Activated CD8-positive, alpha-beta memory T cell treated with anti-CD3 and anti-CD28 coated beads for 36 hours (primary cell): ENCODE data around the gene PTPRN2. TPM values are rescaled to one million over a fixed set of nuclear protein-coding genes. Genes with fewer than 3 reads are reported as not detected.
"Not testable (repeated sequence)": the region's sequence is repeated elsewhere in the genome, so short reads cannot be mapped to it uniquely, and the experiment has no call there.

Experiments used
- CTCF ChIA-PET: fragments of 350-600 bp; sonication (Branson Sonifier 250); formaldehyde crosslinking; loops from one replicate; lab custom pipeline; 2021; ENCODE audit warnings: antibody characterized with exemption; lab: Charles Lee
- POLR2A ChIA-PET: fragments of 350-600 bp; sonication (Branson Sonifier 250); formaldehyde crosslinking; loops from one replicate; lab custom pipeline; 2021; ENCODE audit warnings: antibody characterized with exemption; lab: Charles Lee
- total RNA-seq, 2 experiments: library from RNA; stranded (reverse); gene quantifications; one replicate each; pipeline ENCODE4 v1.2.3, GENCODE V29; 2021

PTPRN2 gene
- total RNA-seq, 2 experiments from 2014 or later: 0.36 to 0.44 TPM

GRCh38 chr7:157995815-157996214, 591.8 kb downstream of the PTPRN2 start:
- POLR2A ChIA-PET: no interaction called here

DNA sequence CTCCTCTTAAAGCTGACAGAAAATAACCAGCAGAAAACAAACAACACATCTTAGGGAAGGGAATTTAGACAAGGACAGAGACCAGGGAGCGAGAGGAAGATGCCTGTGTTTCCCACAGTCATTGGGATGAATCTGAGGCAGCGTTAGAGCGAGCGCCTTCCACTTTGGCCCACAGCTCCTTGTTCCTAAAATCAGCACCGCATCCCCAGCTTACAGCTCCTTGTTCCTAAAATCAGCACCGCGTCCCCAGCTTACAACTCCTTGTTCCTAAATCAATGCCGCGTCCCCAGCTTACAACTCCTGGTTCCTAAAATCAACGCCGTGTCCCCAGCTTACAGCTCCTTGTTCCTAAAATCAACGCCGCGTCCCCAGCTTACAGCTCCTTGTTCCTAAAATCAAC, 593.3 kb downstream of the PTPRN2 start:
- CTCF ChIA-PET: no interaction called here
- POLR2A ChIA-PET: no interaction called here

More at GRCh38 chr7:157995815-157996214, 591.8 kb downstream of the PTPRN2 start:
- CTCF ChIA-PET: no interaction called here

DNA sequence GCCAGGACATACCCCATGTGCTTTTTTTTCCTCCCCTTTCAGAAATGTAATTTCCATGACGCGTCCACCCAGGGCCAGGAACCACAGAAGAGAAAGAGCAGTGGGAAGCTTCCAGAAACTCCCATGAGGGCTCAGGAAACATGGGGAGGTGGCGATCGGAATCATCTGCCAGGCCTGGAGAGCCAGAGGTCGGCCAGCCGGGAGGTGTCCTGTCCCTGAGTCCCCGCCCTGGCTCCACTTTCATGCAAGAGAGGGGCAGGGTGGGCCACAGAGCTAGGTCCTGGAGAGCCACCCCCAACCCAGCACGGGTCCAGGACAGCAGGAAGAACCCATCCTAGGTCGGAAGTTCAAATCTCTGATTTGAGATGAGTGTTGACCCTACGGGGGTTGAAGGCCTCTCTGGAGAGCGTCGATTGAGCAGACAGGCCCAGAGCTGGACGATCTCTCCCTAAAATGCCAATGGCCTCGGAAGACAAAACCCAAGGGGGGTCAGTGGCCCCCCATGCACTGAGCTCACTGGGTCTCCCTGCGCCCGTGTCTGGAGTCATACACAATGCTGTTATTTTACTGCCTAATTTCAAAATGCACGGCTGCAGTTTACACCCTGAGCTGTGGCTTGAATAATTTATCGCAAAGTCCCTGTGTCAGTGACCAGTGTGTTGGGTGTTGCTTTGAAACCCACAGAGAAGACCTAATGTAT, 594.1 kb downstream of the PTPRN2 start:
- ChIA-PET CTCF (no interaction called here), POLR2A (no interaction called here)

- CTCF ChIA-PET: no interaction called here
- POLR2A ChIA-PET: no interaction called here
Observed at GRCh38 chr7:157992511-157993160, 595.0 kb downstream of the PTPRN2 start.

DNA sequence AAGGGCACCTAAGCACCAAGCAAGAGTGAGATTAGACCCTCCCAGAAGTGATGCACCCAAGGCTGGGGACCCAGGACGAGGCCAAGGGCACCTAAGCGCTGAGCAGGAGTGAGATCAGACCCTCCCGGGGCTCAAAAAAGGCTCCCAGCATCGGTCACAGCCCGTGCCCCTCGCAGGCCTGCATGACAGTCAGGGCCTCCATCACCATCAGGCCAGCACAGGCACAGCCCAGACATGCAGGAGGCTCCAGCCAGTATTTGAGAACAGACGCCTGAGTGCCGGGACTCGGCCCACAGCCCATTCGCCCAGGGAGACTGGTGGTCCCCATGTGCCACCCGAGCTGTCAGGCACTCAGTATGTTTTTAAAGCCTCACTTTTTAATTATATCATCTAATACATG, 595.9 kb downstream of the PTPRN2 start:
- CTCF ChIA-PET: no interaction called here
- POLR2A ChIA-PET: no interaction called here

GRCh38 chr7:157991351-157991750, 596.3 kb downstream of the PTPRN2 start:
- CTCF ChIA-PET: no interaction called here

GRCh38 chr7:157990881-157991250, 596.8 kb downstream of the PTPRN2 start:
- CTCF ChIA-PET: no interaction called here
- POLR2A ChIA-PET: no interaction called here

More at GRCh38 chr7:157991351-157991750, 596.3 kb downstream of the PTPRN2 start:
- POLR2A ChIA-PET: no interaction called here

DNA sequence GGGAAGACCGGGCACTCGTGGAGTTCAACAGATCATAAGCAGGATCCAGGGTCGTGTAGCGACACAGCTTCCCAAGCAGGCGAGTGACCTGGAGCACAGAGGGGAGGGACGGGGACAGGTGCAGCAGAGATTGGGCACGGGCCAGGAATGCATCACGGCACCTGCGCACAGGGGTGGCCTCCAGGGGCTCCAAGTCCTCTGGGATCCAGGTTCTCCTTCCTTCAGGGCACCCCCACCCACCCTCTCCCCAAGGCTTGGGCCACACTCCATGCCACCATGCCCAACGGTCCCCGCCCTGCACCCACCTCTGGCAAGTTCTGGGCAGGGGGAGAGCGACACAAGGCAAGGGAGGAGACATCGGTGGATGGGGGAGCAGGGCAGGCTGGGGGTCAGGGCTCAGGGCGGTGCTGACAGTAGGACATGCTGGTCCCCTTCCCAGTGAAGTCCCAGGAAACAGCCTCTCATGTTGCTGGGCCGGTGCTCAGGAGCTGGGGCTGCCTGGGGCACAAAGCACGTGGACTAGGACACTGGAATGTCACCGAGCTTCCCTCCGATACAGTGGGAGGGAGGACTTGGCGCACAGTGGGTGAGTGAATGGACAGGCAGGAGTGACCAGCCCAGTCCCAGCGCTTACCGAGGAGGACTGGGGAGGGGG, 597.3 kb downstream of the PTPRN2 start:
- POLR2A ChIA-PET: no interaction called here
- CTCF ChIA-PET: no interaction called here

DNA sequence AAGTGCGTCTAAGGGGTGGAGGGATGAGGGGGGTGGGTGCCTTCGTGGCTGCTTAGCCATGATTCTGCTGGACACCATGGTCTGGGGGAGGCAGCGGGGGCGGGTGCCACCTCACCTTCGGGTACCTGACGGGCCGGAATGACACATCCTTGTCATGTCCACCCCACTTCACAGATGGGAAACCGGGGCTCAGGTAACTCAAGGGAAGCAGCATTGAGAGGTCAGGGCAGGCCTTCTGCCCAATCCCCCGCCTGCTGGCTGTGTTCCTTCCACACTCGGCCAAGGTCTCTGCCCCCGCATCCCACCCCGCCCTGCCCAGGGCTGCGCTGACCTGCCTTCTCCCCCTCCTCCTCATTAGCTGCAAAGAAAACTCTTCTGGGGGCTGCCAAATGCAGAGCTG, 598.0 kb downstream of the PTPRN2 start:
- ChIA-PET CTCF (no interaction called here), POLR2A (no interaction called here)

DNA sequence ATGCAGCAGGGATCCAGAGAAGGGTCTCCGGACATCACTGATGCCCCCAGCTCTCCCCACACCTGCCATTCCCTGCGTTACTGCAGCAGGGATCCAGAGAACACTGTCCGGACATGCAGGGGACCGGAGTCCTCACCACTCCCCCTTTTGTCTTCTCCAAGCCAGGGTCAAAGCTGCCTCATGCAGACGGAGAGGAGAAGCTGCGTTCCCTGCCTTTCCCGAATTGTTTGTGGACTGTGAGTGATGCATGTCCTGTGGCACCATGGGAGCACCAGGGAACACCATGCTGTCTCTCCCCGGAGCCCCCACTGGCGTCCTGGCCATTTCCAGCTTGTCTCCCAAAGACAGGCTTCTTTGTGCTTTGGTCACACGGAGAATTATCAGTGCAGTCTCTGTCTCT, 599.7 kb downstream of the PTPRN2 start:
- POLR2A ChIA-PET: no interaction called here
- CTCF ChIA-PET: no interaction called here

DNA sequence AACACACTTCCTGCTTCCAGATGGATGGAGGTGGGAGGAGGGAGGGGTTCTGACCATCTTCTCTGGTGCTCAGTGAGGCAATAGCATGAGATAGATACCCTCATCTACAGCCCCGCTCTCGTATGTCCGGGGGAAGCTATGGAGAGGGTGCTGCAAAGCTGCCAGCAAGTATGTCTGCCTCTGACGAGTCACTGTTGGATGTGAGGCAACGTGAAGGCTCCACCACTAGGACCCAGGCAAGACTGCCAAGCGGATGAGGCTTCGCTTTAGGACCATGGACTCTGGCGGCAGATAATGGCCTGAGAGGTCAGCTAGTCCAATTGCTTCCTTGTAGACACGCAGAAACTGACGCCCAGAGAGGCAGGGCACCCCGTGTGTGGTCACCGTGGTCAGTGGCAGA, 601.6 kb downstream of the PTPRN2 start:
- POLR2A ChIA-PET: no interaction called here

GRCh38 chr7:157985636-157986035, 602.0 kb downstream of the PTPRN2 start:
- CTCF ChIA-PET: no interaction called here
- POLR2A ChIA-PET: no interaction called here

More for the DNA sequence above, 601.6 kb downstream of the PTPRN2 start:
- CTCF ChIA-PET: no interaction called here

- POLR2A ChIA-PET: no interaction called here
- CTCF ChIA-PET: no interaction called here
Observed at GRCh38 chr7:157984423-157985163, 603.0 kb downstream of the PTPRN2 start.

DNA sequence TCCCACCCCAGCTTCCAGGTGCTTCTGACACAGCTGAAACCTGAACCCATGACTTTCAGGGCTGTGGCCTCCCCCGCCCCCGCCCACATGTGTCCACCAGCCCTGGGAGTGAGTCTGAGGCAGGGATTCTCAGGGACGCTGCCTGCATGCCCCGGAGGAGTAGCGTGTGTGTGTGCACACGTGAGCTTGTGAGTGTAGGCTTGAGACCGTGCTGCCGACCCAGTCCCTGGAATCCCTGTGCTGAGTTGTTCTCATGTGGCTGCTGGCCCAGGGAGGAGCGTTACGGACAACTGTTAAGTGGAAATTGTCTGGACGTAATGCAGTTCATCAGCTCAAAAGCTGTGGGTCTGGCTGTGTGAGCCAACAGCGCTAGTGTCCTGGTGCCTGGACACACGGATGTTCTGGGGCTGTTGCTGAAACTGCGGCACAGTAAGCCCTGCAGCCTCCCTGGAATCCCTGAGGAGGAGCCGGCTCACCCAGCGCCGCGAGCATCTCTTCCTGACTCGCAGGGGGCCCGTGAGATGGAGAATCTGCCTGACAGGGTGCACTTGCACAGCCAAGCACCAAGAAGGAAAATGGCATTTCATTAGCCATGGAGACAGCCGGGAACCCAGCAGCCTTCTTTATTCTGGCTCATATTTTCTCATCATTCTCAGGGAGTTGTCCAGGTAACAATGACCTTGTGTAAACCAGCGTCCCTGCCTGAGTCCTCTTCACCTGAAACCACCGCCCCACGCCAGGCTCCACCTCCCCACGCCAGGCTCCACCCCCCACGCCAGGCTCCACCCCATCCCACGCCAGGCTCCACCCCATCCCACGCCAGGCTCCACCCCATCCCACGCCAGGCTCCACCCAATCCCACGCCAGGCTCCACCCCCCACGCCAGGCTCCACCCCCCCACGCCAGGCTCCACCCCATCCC, 603.9 kb downstream of the PTPRN2 start:
- ChIA-PET CTCF (no interaction called here), POLR2A (no interaction called here)

DNA sequence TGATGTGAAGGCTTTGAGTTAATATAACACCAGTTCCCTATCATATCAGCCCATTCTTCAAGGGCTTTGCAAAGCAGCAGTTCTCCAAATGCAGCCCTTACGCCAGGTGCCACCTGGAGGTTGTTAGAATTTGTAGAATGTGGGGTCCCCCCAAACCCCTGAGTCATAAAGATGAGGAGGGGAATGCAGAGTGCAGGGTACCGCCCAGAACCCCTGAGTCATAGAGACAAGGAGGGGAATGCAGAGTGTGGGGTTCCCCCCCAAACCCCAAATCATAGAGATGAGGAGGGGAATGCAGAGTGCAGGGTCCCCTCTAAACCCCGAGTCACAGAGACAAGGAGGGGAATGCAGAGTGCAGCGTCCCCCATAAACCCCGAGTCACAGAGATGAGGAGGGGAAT, 605.8 kb downstream of the PTPRN2 start:
- ChIA-PET POLR2A (no interaction called here), CTCF (no interaction called here)

- ChIA-PET CTCF (no interaction called here), POLR2A (no interaction called here)
Observed at GRCh38 chr7:157980774-157981173, 606.8 kb downstream of the PTPRN2 start.

DNA sequence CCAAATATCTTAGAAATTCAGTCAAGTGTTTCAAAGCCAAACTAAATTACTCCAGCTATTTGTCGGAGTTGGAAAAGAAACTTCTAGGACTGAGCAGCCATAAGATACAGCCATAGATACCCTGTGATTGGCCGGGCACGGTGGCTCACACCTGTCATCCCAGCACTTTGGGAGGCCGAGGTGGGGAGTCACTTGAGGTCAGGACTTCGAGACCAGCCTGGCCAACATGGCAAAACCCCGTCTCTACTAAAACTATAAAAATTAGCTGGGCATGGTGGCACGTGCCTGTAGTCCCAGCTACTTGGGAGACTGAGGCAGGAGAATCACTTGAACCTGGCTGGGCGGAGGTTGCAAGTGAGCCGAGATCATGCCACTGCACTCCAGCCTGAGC, 607.3 kb downstream of the PTPRN2 start:
- POLR2A ChIA-PET, CTCF ChIA-PET: not testable (repeated sequence)

GRCh38 chr7:157979636-157980340, 607.8 kb downstream of the PTPRN2 start:
- ChIA-PET POLR2A (no interaction called here), CTCF (no interaction called here)

- POLR2A ChIA-PET: no interaction called here
- CTCF ChIA-PET: no interaction called here
Observed at GRCh38 chr7:157978766-157979165, 608.9 kb downstream of the PTPRN2 start.
